GM21619 (cell line): ENCODE results near the gene CCNJL.
A peak's percentile ranks its signal among the peaks of the same experiment; 100 is the strongest.
"Not testable (repeated sequence)": the region's sequence is repeated elsewhere in the genome, so short reads cannot be mapped to it uniquely, and the experiment has no call there.

Source experiments
- ATAC-seq: cut with Tn5 transposase; IDR thresholded peaks from one replicate; pipeline ENCODE4 v1.9.1; 2021; ENCODE audit not compliant: unreplicated experiment

Gene CCNJL

GRCh38 chr5:160312134-160312959 lies at the start of gene CCNJL:
Gene CCNJL (minus strand): TSS chr5:160312564. CDS start chr5:160311923, 641 bp downstream.
- ATAC-seq = peak; percentile 56

GRCh38 chr5:160361624-160362228 lies 49.4 kb upstream of the CCNJL start:
- ATAC-seq = no peak

GRCh38 chr5:160360310-160360709 lies 47.9 kb upstream of the CCNJL start:
- no peak for ATAC-seq

GRCh38 chr5:160359816-160360215 lies 47.5 kb upstream of the CCNJL start:
- no peak for ATAC-seq

GRCh38 chr5:160359242-160359641 lies 46.9 kb upstream of the CCNJL start:
- ATAC-seq = no peak

GRCh38 chr5:160357861-160358411 lies 45.6 kb upstream of the CCNJL start:
- no peak for ATAC-seq

- ATAC-seq = no peak
Measured at GRCh38 chr5:160357394-160357793, 45.0 kb upstream of the CCNJL start.

GRCh38 chr5:160356550-160357347 lies 44.4 kb upstream of the CCNJL start:
- ATAC-seq = no peak

GRCh38 chr5:160354666-160355065 lies 42.3 kb upstream of the CCNJL start:
- ATAC-seq = no peak

GRCh38 chr5:160353379-160353778 lies 41.0 kb upstream of the CCNJL start:
- ATAC-seq = no peak

- ATAC-seq = no peak
Measured at GRCh38 chr5:160352308-160352707, 39.9 kb upstream of the CCNJL start.

GRCh38 chr5:160349935-160350303 lies 37.6 kb upstream of the CCNJL start:
- ATAC-seq = no peak

DNA sequence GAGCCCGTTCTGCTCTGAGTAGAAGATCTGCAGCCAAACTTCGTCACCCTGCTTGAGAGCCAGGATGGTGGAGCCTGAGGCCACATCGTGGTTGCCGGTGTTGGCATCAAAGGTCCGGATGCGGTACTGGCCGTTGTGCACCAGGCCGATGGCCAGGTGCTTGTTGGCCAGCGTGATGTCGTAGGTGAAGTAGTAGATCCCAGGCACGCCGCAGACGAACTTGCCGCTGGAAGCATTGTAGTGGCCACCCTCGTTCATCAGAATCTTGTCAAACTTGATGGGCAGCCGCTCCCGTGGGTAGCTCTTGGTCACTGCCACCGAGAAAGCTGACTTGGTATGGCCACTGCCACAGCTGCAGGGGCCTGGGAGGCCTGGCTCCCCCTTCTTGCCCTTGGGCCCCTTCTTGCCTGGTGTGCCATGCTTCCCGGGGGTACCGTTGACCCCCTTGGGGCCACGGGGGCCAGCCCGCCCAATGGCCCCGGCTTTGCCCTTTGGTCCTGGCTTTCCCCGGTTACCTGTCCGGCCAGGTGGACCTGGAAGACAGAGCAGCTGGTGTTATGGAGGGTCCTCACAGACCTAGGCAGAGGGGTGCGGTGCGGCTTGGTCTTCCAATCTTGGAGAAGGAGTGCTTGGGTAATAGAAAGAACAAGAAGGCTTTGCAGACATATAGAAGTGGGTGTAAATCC lies 37.0 kb upstream of the CCNJL start:
- ATAC-seq = no peak

- ATAC-seq = no peak
Measured at GRCh38 chr5:160348080-160348479, 35.7 kb upstream of the CCNJL start.

DNA sequence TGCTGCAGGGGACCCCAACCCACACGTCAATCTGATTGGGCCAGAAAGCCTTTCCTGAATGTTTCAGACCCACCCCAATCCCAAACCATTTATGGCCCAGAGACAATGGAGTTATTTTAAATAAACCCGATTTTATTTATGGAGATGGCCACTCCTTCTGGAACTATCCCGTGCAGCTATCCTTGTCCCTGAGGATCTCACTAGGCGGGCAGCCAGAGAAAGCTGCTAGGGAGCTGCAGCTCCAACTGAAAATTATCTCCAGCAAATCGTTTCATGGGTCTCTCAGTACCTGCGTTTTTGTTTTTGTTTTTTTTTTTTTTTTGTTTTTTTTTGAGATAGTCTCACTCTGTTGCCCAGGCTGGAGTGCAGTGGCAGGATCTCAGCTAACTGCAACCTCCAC lies 35.1 kb upstream of the CCNJL start:
- ATAC-seq = no peak

- ATAC-seq = no peak
Measured at GRCh38 chr5:160342413-160342941, 30.1 kb upstream of the CCNJL start.

DNA sequence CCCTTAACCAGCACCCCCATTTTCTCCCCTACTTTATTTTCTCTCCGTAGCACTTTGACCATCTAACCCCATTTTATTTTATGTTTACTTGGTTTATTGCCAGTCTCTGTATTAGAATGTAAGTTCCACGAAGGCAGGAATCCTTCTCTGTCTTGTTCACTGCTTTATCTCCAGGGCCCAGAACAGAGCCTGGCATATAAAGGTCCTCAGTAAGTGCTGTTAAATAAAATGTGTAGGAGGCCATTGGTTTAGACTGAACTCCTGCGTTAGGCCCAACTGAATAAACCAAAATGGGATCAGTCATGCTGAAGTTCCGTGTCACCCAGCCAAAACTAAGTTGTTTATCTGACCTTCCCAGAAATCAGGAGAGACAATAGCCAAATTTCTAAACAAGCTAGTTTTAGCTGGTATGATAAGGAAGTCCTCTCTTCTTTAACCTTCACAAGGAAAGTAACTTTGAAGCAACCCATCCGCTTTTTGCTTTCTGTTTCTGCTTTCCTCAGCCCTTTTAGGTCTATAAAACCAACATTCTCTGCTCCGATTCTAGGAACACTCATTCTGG lies 29.0 kb upstream of the CCNJL start:
- ATAC-seq = no peak

- ATAC-seq = not testable (repeated sequence)
Measured at GRCh38 chr5:160340513-160340912, 28.1 kb upstream of the CCNJL start.

GRCh38 chr5:160339406-160340130 lies 27.2 kb upstream of the CCNJL start:
- ATAC-seq = no peak

GRCh38 chr5:160334716-160335115 lies 22.4 kb upstream of the CCNJL start:
- ATAC-seq = not testable (repeated sequence)
